Bronchial epithelial cell (primary cell): Measurements from ENCODE around the gene RBMS2. TPM values are rescaled to one million over a fixed set of nuclear protein-coding genes. Genes with fewer than 3 reads are reported as not detected.
A peak's percentile ranks its signal among the peaks of the same experiment; 100 is the strongest.
"Not testable (repeated sequence)": the region's sequence is repeated elsewhere in the genome, so short reads cannot be mapped to it uniquely, and the experiment has no call there.

Source experiments
- DNase-seq: peaks from one replicate; pipeline ENCODE4 v3.0.0-alpha.2; 2010; ENCODE audit warnings: low read depth
- FAIRE-seq: peaks from 2 replicates; lab custom pipeline; 2011; peaks lifted over from hg19 to GRCh38; lab: Jason Lieb, UNC
- H3K27me3 ChIP-seq: 2 replicates; pipeline ENCODE4 v1.5.1; 2011; ENCODE audit warnings: low read length; ENCODE audit not compliant: control insufficient read depth, insufficient read depth
- H3K36me3 ChIP-seq: 2 replicates; pipeline ENCODE4 v1.5.1; 2011; ENCODE audit warnings: low read length; ENCODE audit not compliant: control insufficient read depth, insufficient read depth
- H3K4me3 ChIP-seq: 2 replicates; pipeline ENCODE4 v1.5.1; 2011; ENCODE audit warnings: mild to moderate bottlenecking, low read depth, low read length, control low read depth
- total RNA-seq: library from RNA; depleted of rRNA; stranded (reverse); fragments of >200 nt; gene quantifications from 2 replicates; pipeline ENCODE4 v1.2.1, GENCODE V29; 2014
- TF ChIP-seq, protein P1 (sequence below): IDR thresholded peaks from 2 replicates; pipeline ENCODE4 v1.5.1; 2011; ENCODE audit warnings: mild to moderate bottlenecking, moderate library complexity, low read length, control low read depth, inconsistent platforms; ENCODE audit not compliant: insufficient read depth, severe bottlenecking

The RBMS2 gene
- total RNA-seq, 1 donor from 2014 or later, result 9.2 TPM

GRCh38 chr12:56565510-56566101 lies 44.0 kb downstream of the RBMS2 start:
- FAIRE-seq, result no peak
- peak; percentile 29 for DNase-seq
- H3K36me3 ChIP-seq, result peaks cover 4% of the 10 kb centered on the region
- no peaks in the 10 kb centered on the region for H3K27me3 ChIP-seq
- TF ChIP-seq, protein P1, sequence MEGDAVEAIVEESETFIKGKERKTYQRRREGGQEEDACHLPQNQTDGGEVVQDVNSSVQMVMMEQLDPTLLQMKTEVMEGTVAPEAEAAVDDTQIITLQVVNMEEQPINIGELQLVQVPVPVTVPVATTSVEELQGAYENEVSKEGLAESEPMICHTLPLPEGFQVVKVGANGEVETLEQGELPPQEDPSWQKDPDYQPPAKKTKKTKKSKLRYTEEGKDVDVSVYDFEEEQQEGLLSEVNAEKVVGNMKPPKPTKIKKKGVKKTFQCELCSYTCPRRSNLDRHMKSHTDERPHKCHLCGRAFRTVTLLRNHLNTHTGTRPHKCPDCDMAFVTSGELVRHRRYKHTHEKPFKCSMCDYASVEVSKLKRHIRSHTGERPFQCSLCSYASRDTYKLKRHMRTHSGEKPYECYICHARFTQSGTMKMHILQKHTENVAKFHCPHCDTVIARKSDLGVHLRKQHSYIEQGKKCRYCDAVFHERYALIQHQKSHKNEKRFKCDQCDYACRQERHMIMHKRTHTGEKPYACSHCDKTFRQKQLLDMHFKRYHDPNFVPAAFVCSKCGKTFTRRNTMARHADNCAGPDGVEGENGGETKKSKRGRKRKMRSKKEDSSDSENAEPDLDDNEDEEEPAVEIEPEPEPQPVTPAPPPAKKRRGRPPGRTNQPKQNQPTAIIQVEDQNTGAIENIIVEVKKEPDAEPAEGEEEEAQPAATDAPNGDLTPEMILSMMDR, result no peak
- no peak overlapping the region for H3K4me3 ChIP-seq

DNA sequence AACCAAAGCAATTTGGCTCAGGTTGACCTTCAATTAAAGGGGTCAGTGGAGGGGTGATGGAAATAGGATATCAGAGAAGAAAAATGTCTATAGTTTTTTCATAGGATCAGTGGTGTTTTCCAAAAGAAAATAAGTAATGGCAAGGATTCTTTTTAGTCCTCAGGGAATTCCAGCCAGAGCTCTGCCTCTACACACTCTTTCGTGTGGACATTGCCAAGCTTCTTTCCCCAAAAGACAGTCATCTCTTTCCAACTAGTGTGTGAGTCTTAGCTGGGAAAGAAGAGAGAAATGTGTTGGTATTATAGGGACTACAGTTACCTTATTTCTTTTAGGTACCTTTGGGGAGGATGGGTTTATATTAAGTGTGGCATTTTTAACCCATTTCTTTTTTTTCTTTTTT lies 46.5 kb downstream of the RBMS2 start:
- no peak for FAIRE-seq

DNA sequence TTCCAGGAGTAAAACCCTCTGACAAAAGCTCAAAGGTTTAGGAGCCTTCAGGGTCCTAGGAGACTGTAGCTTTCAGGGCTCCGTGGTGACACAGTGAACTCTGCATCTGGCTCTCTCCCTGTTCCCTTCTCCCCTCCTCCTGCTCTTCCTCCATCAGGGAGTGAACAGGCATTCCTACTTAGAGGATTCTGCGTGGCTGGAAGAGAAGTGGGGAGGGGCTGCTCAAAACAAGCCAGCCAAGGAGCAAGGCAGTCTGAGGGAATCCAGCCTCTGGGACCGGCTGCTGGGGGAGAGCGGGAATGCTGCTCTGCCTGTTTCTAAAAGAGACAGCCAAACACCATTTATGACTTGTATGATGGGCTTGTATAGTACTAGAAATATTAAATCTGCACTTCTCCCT lies 49.5 kb downstream of the RBMS2 start:
- DNase-seq (no peak), FAIRE-seq (no peak)
- Histone ChIP-seq H3K36me3 (peaks cover 7% of the 10 kb centered on the region), H3K4me3 (no peak overlapping the region), H3K27me3 (no peaks in the 10 kb centered on the region)
- TF ChIP-seq, protein P1, result no peak

More for the DNA sequence above, 46.5 kb downstream of the RBMS2 start:
- Histone ChIP-seq H3K36me3 (peaks cover 5% of the 10 kb centered on the region), H3K4me3 (no peak overlapping the region), H3K27me3 (no peaks in the 10 kb centered on the region)
- TF ChIP-seq, protein P1, result no peak
- DNase-seq, result no peak

DNA sequence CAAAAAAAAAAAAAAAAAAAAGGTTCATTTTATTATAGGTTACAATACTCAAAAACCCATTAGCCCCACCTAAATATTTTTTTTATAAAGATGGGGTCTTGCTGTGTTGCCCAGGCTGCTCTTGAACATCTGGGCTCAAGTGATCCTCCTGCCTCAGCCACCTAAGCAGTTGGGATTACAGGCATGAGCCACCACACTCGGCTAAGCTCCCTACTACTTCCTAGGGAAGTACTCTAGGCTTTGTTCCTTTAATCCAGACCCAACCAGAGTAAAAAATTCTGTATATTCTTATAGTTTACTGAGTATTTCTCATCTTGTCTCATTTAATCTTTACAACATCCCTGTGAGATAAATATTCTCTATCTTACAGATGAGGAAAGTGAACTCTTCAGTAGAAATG lies 50.7 kb downstream of the RBMS2 start:
- no peaks in the 10 kb centered on the region for H3K27me3 ChIP-seq
- no peak for DNase-seq

GRCh38 chr12:56574210-56574609 lies 52.6 kb downstream of the RBMS2 start:
- DNase-seq, result peak; percentile 75
- H3K36me3 ChIP-seq, result peaks cover 8% of the 10 kb centered on the region
- no peaks in the 10 kb centered on the region for H3K27me3 ChIP-seq
- FAIRE-seq, result no peak
- H3K4me3 ChIP-seq, result no peak overlapping the region
- TF ChIP-seq, protein P1, result no peak

More for the DNA sequence above, 50.7 kb downstream of the RBMS2 start:
- peaks cover 7% of the 10 kb centered on the region for H3K36me3 ChIP-seq
- TF ChIP-seq, protein P1, result no peak
- H3K4me3 ChIP-seq, result no peak overlapping the region
- FAIRE-seq, result no peak

- H3K27me3 ChIP-seq, FAIRE-seq, DNase-seq, H3K36me3 ChIP-seq, H3K4me3 ChIP-seq: not testable (repeated sequence)
These were observed 55.6 kb downstream of the RBMS2 start for GRCh38 chr12:56577248-56577647.
